ENCODE results near the gene SMARCAD1.

DNA sequence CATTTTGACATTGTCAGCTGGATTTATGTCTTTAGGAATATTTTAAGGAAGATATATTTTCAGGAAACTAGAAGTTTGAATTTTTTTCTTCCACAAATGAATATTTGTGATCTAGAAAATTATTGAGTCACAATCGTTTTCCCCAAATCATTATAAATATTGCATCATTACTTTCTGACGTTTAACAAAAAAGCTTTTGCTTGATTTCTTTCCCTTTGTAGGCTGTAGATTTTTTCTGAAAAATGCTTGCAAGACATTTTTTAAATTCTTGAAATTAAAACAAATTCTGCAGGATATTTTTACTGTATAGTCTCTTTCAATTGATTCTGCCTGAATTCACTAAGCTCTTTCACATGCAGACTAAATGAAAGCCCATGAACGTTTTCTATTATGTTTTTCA lies 4.9 kb upstream of the SMARCAD1 start:
- TF ChIP-seq, protein P1, sequence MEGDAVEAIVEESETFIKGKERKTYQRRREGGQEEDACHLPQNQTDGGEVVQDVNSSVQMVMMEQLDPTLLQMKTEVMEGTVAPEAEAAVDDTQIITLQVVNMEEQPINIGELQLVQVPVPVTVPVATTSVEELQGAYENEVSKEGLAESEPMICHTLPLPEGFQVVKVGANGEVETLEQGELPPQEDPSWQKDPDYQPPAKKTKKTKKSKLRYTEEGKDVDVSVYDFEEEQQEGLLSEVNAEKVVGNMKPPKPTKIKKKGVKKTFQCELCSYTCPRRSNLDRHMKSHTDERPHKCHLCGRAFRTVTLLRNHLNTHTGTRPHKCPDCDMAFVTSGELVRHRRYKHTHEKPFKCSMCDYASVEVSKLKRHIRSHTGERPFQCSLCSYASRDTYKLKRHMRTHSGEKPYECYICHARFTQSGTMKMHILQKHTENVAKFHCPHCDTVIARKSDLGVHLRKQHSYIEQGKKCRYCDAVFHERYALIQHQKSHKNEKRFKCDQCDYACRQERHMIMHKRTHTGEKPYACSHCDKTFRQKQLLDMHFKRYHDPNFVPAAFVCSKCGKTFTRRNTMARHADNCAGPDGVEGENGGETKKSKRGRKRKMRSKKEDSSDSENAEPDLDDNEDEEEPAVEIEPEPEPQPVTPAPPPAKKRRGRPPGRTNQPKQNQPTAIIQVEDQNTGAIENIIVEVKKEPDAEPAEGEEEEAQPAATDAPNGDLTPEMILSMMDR (IDR thresholded peaks at IDR 0.05; ENCODE audit: low read depth, low read length): no peak
- TF ChIP-seq POLR2A (IDR thresholded peaks at IDR 0.05; ENCODE audit: extremely low read depth, insufficient read length) (no peak), MYC (IDR thresholded peaks at IDR 0.05; ENCODE audit: low read depth, low read length) (no peak)
- TF ChIP-seq, protein P2, sequence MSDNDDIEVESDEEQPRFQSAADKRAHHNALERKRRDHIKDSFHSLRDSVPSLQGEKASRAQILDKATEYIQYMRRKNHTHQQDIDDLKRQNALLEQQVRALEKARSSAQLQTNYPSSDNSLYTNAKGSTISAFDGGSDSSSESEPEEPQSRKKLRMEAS (IDR thresholded peaks at IDR 0.05; ENCODE audit: low read depth, low read length): no peak

All from NB4 (cell line).